Activated naive CD4-positive, alpha-beta T cell treated with anti-CD3 and anti-CD28 coated beads, Interleukin-2, amount 50 U/mL, for 24 hours (primary cell): ENCODE data around the gene ATP6AP2.

ENCODE experiments used
- H3K27ac Mint-ChIP-seq: one replicate; pipeline ENCODE4 v1.8.0; 2021; ENCODE audit warnings: mild to moderate bottlenecking, mixed read lengths
- H3K27me3 Mint-ChIP-seq: one replicate; pipeline ENCODE4 v1.8.0; 2021; ENCODE audit warnings: mixed read lengths
- H3K36me3 Mint-ChIP-seq: one replicate; pipeline ENCODE4 v1.8.0; 2021; ENCODE audit warnings: mixed read lengths
- H3K4me1 Mint-ChIP-seq: one replicate; pipeline ENCODE4 v1.8.0; 2021; ENCODE audit warnings: mixed read lengths
- H3K4me3 Mint-ChIP-seq: one replicate; pipeline ENCODE4 v1.8.0; 2021; ENCODE audit warnings: mild to moderate bottlenecking, mixed read lengths
- H3K9me3 Mint-ChIP-seq: one replicate; pipeline ENCODE4 v1.8.0; 2021; ENCODE audit warnings: mixed read lengths

ATP6AP2 gene

GRCh38 chrX:40647307-40648197 is 66.8 kb downstream of the ATP6AP2 start, which contains the start of gene CXorf38:
Gene CXorf38 (minus strand): TSS chrX:40647561. CDS start chrX:40647520, 41 bp downstream.
- Mint-ChIP-seq H3K9me3 (no peaks in the 10 kb centered on the region), H3K4me3 (peak within 1 kb of the TSS; percentile 97), H3K4me1 (peaks cover 32% of the 10 kb centered on the region), H3K27me3 (no peaks in the 10 kb centered on the region), H3K36me3 (peaks cover 2% of the 10 kb centered on the region), H3K27ac (peak within 1 kb of the TSS; percentile 90)

GRCh38 chrX:40651620-40652223 is 71.0 kb downstream of the ATP6AP2 start:
- H3K27me3 Mint-ChIP-seq = no peaks in the 10 kb centered on the region
- H3K4me3 Mint-ChIP-seq = no peak overlapping the region
- H3K36me3 Mint-ChIP-seq = peaks cover 2% of the 10 kb centered on the region
- H3K4me1 Mint-ChIP-seq = peaks cover 4% of the 10 kb centered on the region
- no peaks in the 10 kb centered on the region for H3K9me3 Mint-ChIP-seq
- no peak overlapping the region for H3K27ac Mint-ChIP-seq

- H3K27me3 Mint-ChIP-seq = no peaks in the 10 kb centered on the region
- peaks cover 4% of the 10 kb centered on the region for H3K4me1 Mint-ChIP-seq
- peaks cover 2% of the 10 kb centered on the region for H3K36me3 Mint-ChIP-seq
- H3K4me3 Mint-ChIP-seq = no peak overlapping the region
- H3K27ac Mint-ChIP-seq = no peak overlapping the region
- H3K9me3 Mint-ChIP-seq = no peaks in the 10 kb centered on the region
Observed at GRCh38 chrX:40652664-40653063, 71.9 kb downstream of the ATP6AP2 start.

- H3K9me3 Mint-ChIP-seq = no peaks in the 10 kb centered on the region
- no peak overlapping the region for H3K27ac Mint-ChIP-seq
Observed at GRCh38 chrX:40653535-40653934, 72.8 kb downstream of the ATP6AP2 start.

More at GRCh38 chrX:40653535-40653934, 72.8 kb downstream of the ATP6AP2 start:
- H3K4me3 Mint-ChIP-seq = no peak overlapping the region
- H3K27me3 Mint-ChIP-seq = no peaks in the 10 kb centered on the region
- H3K36me3 Mint-ChIP-seq = peaks cover 2% of the 10 kb centered on the region
- H3K4me1 Mint-ChIP-seq = peaks cover 4% of the 10 kb centered on the region
